ENCODE measurements around the gene GATAD2A. TPM values are rescaled to one million over a fixed set of nuclear protein-coding genes. Genes with fewer than 3 reads are reported as not detected.

Gene GATAD2A
- total RNA-seq, 2 experiments from 2014 or later = 180 TPM

- peaks cover 13% of the 10 kb centered on the region for H3K27me3 Mint-ChIP-seq (ENCODE audit: low read depth)
- CTCF ChIA-PET = interaction anchor here (1.0 to 1.6 kb wide), 2 partner anchors 10 to 13 kb away, joined by 3 to 10 read pairs; no protein-coding TSS in a partner anchor
- no peaks in the 10 kb centered on the region for H3K36me3 Mint-ChIP-seq (ENCODE audit: low read depth)
- POLR2A ChIA-PET = no interaction called here
- H3K4me3 Mint-ChIP-seq = peak overlapping the region; percentile 40
- ATAC-seq = no peak
- DNase-seq = no peak
- no peaks in the 10 kb centered on the region for H3K9me3 Mint-ChIP-seq (ENCODE audit: insufficient read depth)
- H3K4me1 Mint-ChIP-seq (ENCODE audit: low read depth) = peaks cover 30% of the 10 kb centered on the region
- no peak overlapping the region for H3K27ac Mint-ChIP-seq
Measured at GRCh38 chr19:19541616-19542015, 136.1 kb downstream of the GATAD2A start.

- no peak for DNase-seq
- no peaks in the 10 kb centered on the region for H3K9me3 Mint-ChIP-seq (ENCODE audit: insufficient read depth)
- H3K4me3 Mint-ChIP-seq = no peak overlapping the region
- peaks cover 28% of the 10 kb centered on the region for H3K4me1 Mint-ChIP-seq (ENCODE audit: low read depth)
- ChIA-PET CTCF (no interaction called here), POLR2A (no interaction called here)
- no peaks in the 10 kb centered on the region for H3K36me3 Mint-ChIP-seq (ENCODE audit: low read depth)
- H3K27ac Mint-ChIP-seq = no peak overlapping the region
- ATAC-seq = no peak
- H3K27me3 Mint-ChIP-seq (ENCODE audit: low read depth) = peaks cover 11% of the 10 kb centered on the region
Measured at GRCh38 chr19:19542507-19542906, 137.0 kb downstream of the GATAD2A start.

GRCh38 chr19:19543101-19543500, 137.6 kb downstream of the GATAD2A start:
- Mint-ChIP-seq H3K4me1 (ENCODE audit: low read depth) (peaks cover 25% of the 10 kb centered on the region), H3K4me3 (no peak overlapping the region), H3K27ac (no peak overlapping the region), H3K36me3 (ENCODE audit: low read depth) (no peaks in the 10 kb centered on the region), H3K9me3 (ENCODE audit: insufficient read depth) (no peaks in the 10 kb centered on the region), H3K27me3 (ENCODE audit: low read depth) (peaks cover 11% of the 10 kb centered on the region)
- ATAC-seq = no peak
- no peak for DNase-seq
- POLR2A ChIA-PET = interaction anchor here (1.0 kb wide), 1 partner anchor 11 kb away, joined by 3 read pairs; no protein-coding TSS in a partner anchor
- CTCF ChIA-PET = interaction anchor here (1.8 kb wide), 1 partner anchor 11 kb away, joined by 4 read pairs; no protein-coding TSS in a partner anchor

- CTCF ChIA-PET = interaction anchor here (1.8 kb wide), 1 partner anchor 11 kb away, joined by 4 read pairs; no protein-coding TSS in a partner anchor
- DNase-seq (no peak), ATAC-seq (no peak)
- Mint-ChIP-seq H3K27me3 (ENCODE audit: low read depth) (peaks cover 8% of the 10 kb centered on the region), H3K4me1 (ENCODE audit: low read depth) (peaks cover 23% of the 10 kb centered on the region), H3K9me3 (ENCODE audit: insufficient read depth) (no peaks in the 10 kb centered on the region), H3K36me3 (ENCODE audit: low read depth) (no peaks in the 10 kb centered on the region), H3K27ac (no peak overlapping the region), H3K4me3 (no peak overlapping the region)
- POLR2A ChIA-PET = interaction anchor here (1.0 kb wide), 1 partner anchor 11 kb away, joined by 3 read pairs; no protein-coding TSS in a partner anchor
Measured at GRCh38 chr19:19543640-19544039, 138.2 kb downstream of the GATAD2A start.

- Mint-ChIP-seq H3K27ac (no peak overlapping the region), H3K4me1 (ENCODE audit: low read depth) (peaks cover 20% of the 10 kb centered on the region), H3K9me3 (ENCODE audit: insufficient read depth) (no peaks in the 10 kb centered on the region), H3K27me3 (ENCODE audit: low read depth) (peaks cover 6% of the 10 kb centered on the region), H3K4me3 (no peak overlapping the region), H3K36me3 (ENCODE audit: low read depth) (no peaks in the 10 kb centered on the region)
- ATAC-seq = no peak
- DNase-seq = no peak
- ChIA-PET CTCF (interaction anchor here (1.8 kb wide), 1 partner anchor 10 kb away, joined by 4 read pairs; no protein-coding TSS in a partner anchor), POLR2A (no interaction called here)
Measured at GRCh38 chr19:19544257-19544953, 138.9 kb downstream of the GATAD2A start.

GRCh38 chr19:19544954-19545591, 139.6 kb downstream of the GATAD2A start:
- ChIA-PET POLR2A (no interaction called here), CTCF (interaction anchor here (1.8 kb wide), 1 partner anchor 9 kb away, joined by 4 read pairs; no protein-coding TSS in a partner anchor)
- H3K4me1 Mint-ChIP-seq (ENCODE audit: low read depth) = peaks cover 20% of the 10 kb centered on the region
- no peaks in the 10 kb centered on the region for H3K36me3 Mint-ChIP-seq (ENCODE audit: low read depth)
- DNase-seq (no peak), ATAC-seq (no peak)
- no peaks in the 10 kb centered on the region for H3K9me3 Mint-ChIP-seq (ENCODE audit: insufficient read depth)
- H3K27ac Mint-ChIP-seq = no peak overlapping the region
- H3K27me3 Mint-ChIP-seq (ENCODE audit: low read depth) = peaks cover 6% of the 10 kb centered on the region
- no peak overlapping the region for H3K4me3 Mint-ChIP-seq

GRCh38 chr19:19545707-19546106, 140.2 kb downstream of the GATAD2A start:
- Mint-ChIP-seq H3K27me3 (ENCODE audit: low read depth) (peaks cover 3% of the 10 kb centered on the region), H3K27ac (no peak overlapping the region), H3K4me3 (no peak overlapping the region), H3K36me3 (ENCODE audit: low read depth) (no peaks in the 10 kb centered on the region), H3K9me3 (ENCODE audit: insufficient read depth) (no peaks in the 10 kb centered on the region), H3K4me1 (ENCODE audit: low read depth) (peaks cover 16% of the 10 kb centered on the region)
- ChIA-PET POLR2A (no interaction called here), CTCF (interaction anchor here (0.9 kb wide), 1 partner anchor 8 kb away, joined by 3 read pairs; no protein-coding TSS in a partner anchor)
- ATAC-seq (no peak), DNase-seq (no peak)

- DNase-seq = no peak
- Mint-ChIP-seq H3K4me1 (ENCODE audit: low read depth) (peaks cover 9% of the 10 kb centered on the region), H3K27ac (no peak overlapping the region), H3K27me3 (ENCODE audit: low read depth) (peaks cover 3% of the 10 kb centered on the region), H3K4me3 (no peak overlapping the region), H3K36me3 (ENCODE audit: low read depth) (no peaks in the 10 kb centered on the region), H3K9me3 (ENCODE audit: insufficient read depth) (peaks cover 4% of the 10 kb centered on the region)
- ATAC-seq = no peak
- ChIA-PET CTCF (interaction anchor here (0.9 to 1.7 kb wide), 3 partner anchors 10 to 56 kb away, joined by 3 to 5 read pairs (median 4); no protein-coding TSS in a partner anchor), POLR2A (no interaction called here)
Measured at GRCh38 chr19:19546751-19547162, 141.3 kb downstream of the GATAD2A start.

- peaks cover 3% of the 10 kb centered on the region for H3K27me3 Mint-ChIP-seq (ENCODE audit: low read depth)
- POLR2A ChIA-PET = no interaction called here
- no peak for DNase-seq
Measured at GRCh38 chr19:19547674-19548336, 142.3 kb downstream of the GATAD2A start.

GRCh38 chr19:19548915-19549759, 143.7 kb downstream of the GATAD2A start:
- no peak for ATAC-seq

More at GRCh38 chr19:19547674-19548336, 142.3 kb downstream of the GATAD2A start:
- no peaks in the 10 kb centered on the region for H3K36me3 Mint-ChIP-seq (ENCODE audit: low read depth)
- CTCF ChIA-PET = interaction anchor here (0.7 to 2.2 kb wide), 5 partner anchors 9 to 55 kb away, joined by 3 to 8 read pairs (median 5); no protein-coding TSS in a partner anchor
- no peak for ATAC-seq
- no peaks in the 10 kb centered on the region for H3K4me1 Mint-ChIP-seq (ENCODE audit: low read depth)
- H3K27ac Mint-ChIP-seq = no peak overlapping the region
- peaks cover 4% of the 10 kb centered on the region for H3K9me3 Mint-ChIP-seq (ENCODE audit: insufficient read depth)
- H3K4me3 Mint-ChIP-seq = no peak overlapping the region

More at GRCh38 chr19:19548915-19549759, 143.7 kb downstream of the GATAD2A start:
- peaks cover 3% of the 10 kb centered on the region for H3K27me3 Mint-ChIP-seq (ENCODE audit: low read depth)
- H3K27ac Mint-ChIP-seq = peak overlapping the region; percentile 6
- no peak overlapping the region for H3K4me3 Mint-ChIP-seq
- POLR2A ChIA-PET = no interaction called here
- no peak for DNase-seq
- peaks cover 4% of the 10 kb centered on the region for H3K4me1 Mint-ChIP-seq (ENCODE audit: low read depth)
- H3K36me3 Mint-ChIP-seq (ENCODE audit: low read depth) = no peaks in the 10 kb centered on the region
- H3K9me3 Mint-ChIP-seq (ENCODE audit: insufficient read depth) = peaks cover 4% of the 10 kb centered on the region
- CTCF ChIA-PET = interaction anchor here (2.2 kb wide), 1 partner anchor 17 kb away, joined by 8 read pairs; no protein-coding TSS in a partner anchor
